HepG2 (cell line): ENCODE measurements around the gene DUOXA1. TPM values are rescaled to one million over a fixed set of nuclear protein-coding genes. Genes with fewer than 3 reads are reported as not detected.

Experiments used
- ATAC-seq: fragments of 200-7000 bp; cut with Tn5 transposase; 3 replicates; pipeline ENCODE4 v1.9.1; 2020; ENCODE audit warnings: mild to moderate bottlenecking, moderate library complexity
- BruUV-seq: library from RNA; stranded (reverse); fragments of 400-500 nt; replicated peaks from 2 replicates; lab custom pipeline; 2021; lab: Mats Ljungman, UMichigan
- CTCF ChIA-PET: fragments of 300-600 bp; formaldehyde crosslinking; extraction: SDS; loops from one replicate; lab custom pipeline; 2021; ENCODE audit warnings: low total read pairs, inconsistent platforms, low intra/inter-chr PET ratio; lab: Yijun Ruan, JAX
- POLR2A ChIA-PET: fragments of 350-600 bp; sonication (Branson Sonifier 250); formaldehyde crosslinking; loops from one replicate; lab custom pipeline; 2020; ENCODE audit warnings: antibody characterized with exemption, inconsistent platforms; lab: Yijun Ruan, JAX
- DNase-seq: peaks from one replicate; pipeline ENCODE4 v3.0.0-alpha.2; 2015; ENCODE audit warnings: low spot score
- FAIRE-seq: peaks from 3 replicates; lab custom pipeline; 2011; peaks lifted over from hg19 to GRCh38; lab: Jason Lieb, UNC
- H2AFZ ChIP-seq: one replicate; pipeline ENCODE4 v1.6.1; 2011; ENCODE audit warnings: low read length, inconsistent platforms
- H3K27ac ChIP-seq: fragments of 300-600 bp; 3 replicates; pipeline ENCODE4 v1.8.0; 2011; ENCODE audit warnings: mixed run types, mild to moderate bottlenecking, mixed read lengths, low read length, inconsistent platforms; ENCODE audit not compliant: insufficient read depth; ENCODE audit errors: extremely low read length
- H3K27me3 ChIP-seq, 2 experiments: fragments of 200-600 bp in 1 of 2; 2 replicates in 1 of 2; 3 replicates in 1 of 2; pipeline versions ENCODE4 v1.6.0 to v1.8.0; 2011; ENCODE audit warnings: low read length in 2 of 2, mild to moderate bottlenecking in 2 of 2, moderate library complexity in 2 of 2, inconsistent platforms in 1 of 2; ENCODE audit not compliant: insufficient read depth in 2 of 2, control insufficient read depth in 1 of 2
- H3K36me3 ChIP-seq, 2 experiments: fragments of 200-600 bp in 1 of 2; replicated peaks in 1 of 2; 2 replicates in 1 of 2; 3 replicates in 1 of 2; pipeline versions ENCODE4 v1.5.1 to v1.8.0; 2011; ENCODE audit warnings: low read length in 2 of 2, inconsistent platforms in 1 of 2; ENCODE audit not compliant: insufficient read depth in 2 of 2, control insufficient read depth in 1 of 2
- H3K4me1 ChIP-seq: 2 replicates; pipeline ENCODE4 v1.5.1; 2012; ENCODE audit warnings: low read length, inconsistent platforms; ENCODE audit not compliant: insufficient read depth
- H3K4me2 ChIP-seq: 2 replicates; pipeline ENCODE4 v1.6.0; 2011; ENCODE audit warnings: low read depth, low read length, inconsistent platforms
- H3K4me3 ChIP-seq, 3 experiments: fragments of 200-600 bp in 1 of 3; sonication (generic), shearing (Covaris generic) in 1 of 3; replicated peaks in 1 of 3; 2 replicates each; pipeline ENCODE4 v1.5.1; 2011 to 2016; ENCODE audit warnings: low read length in 3 of 3, inconsistent platforms in 2 of 3, low read depth in 2 of 3, mild to moderate bottlenecking in 2 of 3, control low read depth in 1 of 3, mixed read lengths in 1 of 3; ENCODE audit not compliant: insufficient read depth in 1 of 3
- H3K79me2 ChIP-seq: one replicate; pipeline ENCODE4 v1.6.1; 2011; ENCODE audit warnings: low read length, inconsistent platforms; ENCODE audit not compliant: insufficient read depth
- H3K9ac ChIP-seq: 2 replicates; pipeline ENCODE4 v1.6.0; 2011; ENCODE audit warnings: mild to moderate bottlenecking, low read depth, low read length, inconsistent platforms; ENCODE audit not compliant: insufficient read depth
- H3K9me3 ChIP-seq: 2 replicates; pipeline ENCODE4 v1.5.1; 2012; ENCODE audit warnings: mild to moderate bottlenecking, low read length
- H4K20me1 ChIP-seq: 2 replicates; pipeline ENCODE4 v1.6.0; 2011; ENCODE audit warnings: inconsistent platforms, mild to moderate bottlenecking, low read length, moderate library complexity; ENCODE audit not compliant: insufficient read depth
- CENPT ChIP-seq: sonication (generic); formaldehyde crosslinking; IDR thresholded peaks from 2 replicates; pipeline ENCODE4 v1.8.0; 2022; ENCODE audit warnings: low read depth, mild to moderate bottlenecking, moderate library complexity, missing genetic modification reagents
- ETV5 ChIP-seq: IDR thresholded peaks from 2 replicates; pipeline ENCODE4 v1.6.1; 2018; ENCODE audit warnings: missing biosample characterization, missing genetic modification reagents, inconsistent platforms, borderline replicate concordance
- EZH2 ChIP-seq: conservative IDR thresholded peaks from 2 replicates; pipeline ENCODE4 v1.6.1; 2012; ENCODE audit warnings: mild to moderate bottlenecking, low read depth, low read length, moderate library complexity
- HOXD1 ChIP-seq: sonication (generic); formaldehyde crosslinking; IDR thresholded peaks from 2 replicates; pipeline ENCODE4 v1.5.0; 2020; ENCODE audit warnings: missing genetic modification reagents
- NCOR1 ChIP-seq: fragments of 200-600 bp; sonication (generic); IDR thresholded peaks from 2 replicates; pipeline ENCODE4 v1.7.0; 2017; ENCODE audit warnings: antibody characterized with exemption, low read length, borderline replicate concordance
- NR1H2 ChIP-seq: sonication (generic); formaldehyde crosslinking; IDR thresholded peaks from 2 replicates; pipeline ENCODE4 v1.8.1; 2022; ENCODE audit warnings: low read depth, missing genetic modification reagents, borderline replicate concordance
- SMYD3 ChIP-seq: sonication (generic); formaldehyde crosslinking; IDR thresholded peaks from 2 replicates; pipeline ENCODE4 v1.8.1; 2023; ENCODE audit warnings: mild to moderate bottlenecking, missing genetic modification reagents
- TRIM24 ChIP-seq: sonication (generic); formaldehyde crosslinking; IDR thresholded peaks from 2 replicates; pipeline ENCODE4 v1.8.0; 2022; ENCODE audit warnings: mild to moderate bottlenecking, missing genetic modification reagents
- ZNF550 ChIP-seq: sonication (generic); formaldehyde crosslinking; IDR thresholded peaks from 2 replicates; pipeline ENCODE4 v1.4.0; 2020; ENCODE audit warnings: mild to moderate bottlenecking, missing genetic modification reagents, borderline replicate concordance
- ZNF670 ChIP-seq: sonication (generic); formaldehyde crosslinking; IDR thresholded peaks from 2 replicates; pipeline ENCODE4 v1.8.0; 2022; ENCODE audit warnings: mild to moderate bottlenecking, missing genetic modification reagents, borderline replicate concordance
- WGBS: methylation state at CpG from one replicate; pipeline ENCODE4 v1.1.6; 2017; ENCODE audit warnings: low lambda C conversion rate; 5-methylcytosine and 5-hydroxymethylcytosine counted together
- in situ Hi-C: cut with HindIII; loops from 2 replicates; pipeline ENCODE4 v1.10.0; 2017; ENCODE audit warnings: low pct_unique_long_range_greater_than_20kb; ENCODE audit not compliant: extremely low pct_ligation_motif_present
- intact Hi-C: fragments of 100-400 bp; cut with micrococcal nuclease; formaldehyde crosslinking; loops from one replicate; pipeline ENCODE4 v1.10.0; 2022; ENCODE audit not compliant: unreplicated experiment
- polyA plus RNA-seq, 8 experiments: library from polyadenylated mRNA; depleted of rRNA in 3 of 8; stranded (reverse) in 7 of 8; unstranded in 1 of 8; fragments of >200 nt; fragmentation: Illumina TruSeq in 4 of 8; extraction: Trizol in 4 of 8; gene quantifications; 2 replicates each; pipeline versions ENCODE4 v1.2.1 to v1.2.3, GENCODE V29; 2011 to 2016; ENCODE audit warnings: low read depth in 4 of 8, missing spikeins in 1 of 8, mixed read lengths in 1 of 8; ENCODE audit not compliant: insufficient read depth in 1 of 8
- total RNA-seq, 5 experiments: library from RNA; depleted of rRNA; stranded (reverse); fragments of >200 nt; fragmentation: Illumina TruSeq; extraction: Trizol; gene quantifications; 2 replicates each; pipeline ENCODE4 v1.2.3, GENCODE V29; 2016; ENCODE audit warnings: low read depth in 1 of 5
- TF ChIP-seq, protein P1 (sequence below), 2 experiments: fragments of 450-650 bp in 1 of 2; sonication (generic) in 1 of 2; formaldehyde crosslinking; IDR thresholded peaks; 2 replicates each; pipeline versions ENCODE4 v1.5.0 to v1.8.0; 2020 to 2022; ENCODE audit warnings: mild to moderate bottlenecking in 1 of 2, missing genetic modification reagents in 1 of 2
- TF ChIP-seq, protein P2 (sequence below): sonication (generic); formaldehyde crosslinking; IDR thresholded peaks from 2 replicates; pipeline ENCODE4 v1.4.0; 2020; ENCODE audit warnings: missing genetic modification reagents, mild to moderate bottlenecking, borderline replicate concordance
- TF ChIP-seq, protein P3 (sequence below): sonication (generic); formaldehyde crosslinking; IDR thresholded peaks from 2 replicates; pipeline ENCODE4 v1.8.0; 2022; ENCODE audit warnings: missing genetic modification reagents, low read depth, mild to moderate bottlenecking, borderline replicate concordance
- TF ChIP-seq, protein P4 (sequence below): sonication (generic); formaldehyde crosslinking; IDR thresholded peaks from 2 replicates; pipeline ENCODE4 v1.5.0; 2020; ENCODE audit warnings: mild to moderate bottlenecking, missing genetic modification reagents, borderline replicate concordance
- TF ChIP-seq, protein P5 (sequence below): sonication (generic); formaldehyde crosslinking; conservative IDR thresholded peaks from 2 replicates; pipeline ENCODE4 v1.4.0; 2020; ENCODE audit warnings: missing genetic modification reagents

The DUOXA1 gene
- total and polyA plus RNA-seq, 2 of the 13 experiments (the other 11 are each of a cell fraction or from before 2014, with no cell fraction given): not detected

DNA sequence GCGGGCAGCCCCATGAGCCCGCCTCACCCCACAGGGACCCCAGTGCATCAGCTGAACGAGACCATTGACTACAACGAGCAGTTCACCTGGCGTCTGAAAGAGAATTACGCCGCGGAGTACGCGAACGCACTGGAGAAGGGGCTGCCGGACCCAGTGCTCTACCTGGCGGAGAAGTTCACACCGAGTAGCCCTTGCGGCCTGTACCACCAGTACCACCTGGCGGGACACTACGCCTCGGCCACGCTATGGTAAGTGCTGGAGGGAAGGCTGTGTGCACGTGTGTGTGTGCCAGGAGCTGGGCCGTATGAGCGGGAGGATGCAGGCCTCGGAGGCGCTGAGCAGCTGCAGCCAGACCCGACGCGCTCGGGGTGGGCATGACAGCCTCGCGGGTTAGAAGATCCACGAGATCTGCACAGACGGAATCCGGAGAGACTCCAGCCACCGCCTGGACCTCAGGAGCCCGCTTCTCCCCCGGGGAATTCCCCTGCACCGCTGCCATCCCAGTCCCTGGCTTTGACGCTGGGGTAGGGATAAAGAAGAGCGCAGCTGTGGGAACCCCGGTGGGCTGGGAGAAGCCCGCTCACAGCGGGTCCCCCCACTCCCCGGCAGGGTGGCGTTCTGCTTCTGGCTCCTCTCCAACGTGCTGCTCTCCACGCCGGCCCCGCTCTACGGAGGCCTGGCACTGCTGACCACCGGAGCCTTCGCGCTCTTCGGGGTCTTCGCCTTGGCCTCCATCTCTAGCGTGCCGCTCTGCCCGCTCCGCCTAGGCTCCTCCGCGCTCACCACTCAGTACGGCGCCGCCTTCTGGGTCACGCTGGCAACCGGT is 13.0 kb downstream of the DUOXA1 start:
- H3K9me3 ChIP-seq: no peaks in the 10 kb centered on the region
- no peak overlapping the region for H3K4me3 ChIP-seq
- H2AFZ ChIP-seq: no peak overlapping the region
- DNase-seq: no peak
- no peak for ATAC-seq
- peaks cover 25% of the 10 kb centered on the region for H3K4me1 ChIP-seq
- H3K27ac ChIP-seq: no peak overlapping the region
- peaks cover 13 to 50% of the 10 kb centered on the region in 2 experiments for H3K27me3 ChIP-seq
- H3K79me2 ChIP-seq: no peaks in the 10 kb centered on the region
- ChIA-PET POLR2A (no interaction called here), CTCF (no interaction called here)
- 85% methylated on average over 56 of the region's 65 CpGs for WGBS
- H4K20me1 ChIP-seq: no peaks in the 10 kb centered on the region
- no peak overlapping the region for H3K9ac ChIP-seq
- no peak overlapping the region for H3K4me2 ChIP-seq
- no TSS peak for BruUV-seq
- in situ Hi-C loops: no loop called here
- no peaks in the 10 kb centered on the region for H3K36me3 ChIP-seq
- intact Hi-C loops: no loop called here
- no peak for FAIRE-seq
- TF ChIP-seq ZNF670 (CRISPR knock-in tag): no peak
- TF ChIP-seq, protein P1, sequence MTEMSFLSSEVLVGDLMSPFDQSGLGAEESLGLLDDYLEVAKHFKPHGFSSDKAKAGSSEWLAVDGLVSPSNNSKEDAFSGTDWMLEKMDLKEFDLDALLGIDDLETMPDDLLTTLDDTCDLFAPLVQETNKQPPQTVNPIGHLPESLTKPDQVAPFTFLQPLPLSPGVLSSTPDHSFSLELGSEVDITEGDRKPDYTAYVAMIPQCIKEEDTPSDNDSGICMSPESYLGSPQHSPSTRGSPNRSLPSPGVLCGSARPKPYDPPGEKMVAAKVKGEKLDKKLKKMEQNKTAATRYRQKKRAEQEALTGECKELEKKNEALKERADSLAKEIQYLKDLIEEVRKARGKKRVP (CRISPR knock-in tag; IDR thresholded peaks at IDR 0.05): no peak
- TF ChIP-seq, protein P2, sequence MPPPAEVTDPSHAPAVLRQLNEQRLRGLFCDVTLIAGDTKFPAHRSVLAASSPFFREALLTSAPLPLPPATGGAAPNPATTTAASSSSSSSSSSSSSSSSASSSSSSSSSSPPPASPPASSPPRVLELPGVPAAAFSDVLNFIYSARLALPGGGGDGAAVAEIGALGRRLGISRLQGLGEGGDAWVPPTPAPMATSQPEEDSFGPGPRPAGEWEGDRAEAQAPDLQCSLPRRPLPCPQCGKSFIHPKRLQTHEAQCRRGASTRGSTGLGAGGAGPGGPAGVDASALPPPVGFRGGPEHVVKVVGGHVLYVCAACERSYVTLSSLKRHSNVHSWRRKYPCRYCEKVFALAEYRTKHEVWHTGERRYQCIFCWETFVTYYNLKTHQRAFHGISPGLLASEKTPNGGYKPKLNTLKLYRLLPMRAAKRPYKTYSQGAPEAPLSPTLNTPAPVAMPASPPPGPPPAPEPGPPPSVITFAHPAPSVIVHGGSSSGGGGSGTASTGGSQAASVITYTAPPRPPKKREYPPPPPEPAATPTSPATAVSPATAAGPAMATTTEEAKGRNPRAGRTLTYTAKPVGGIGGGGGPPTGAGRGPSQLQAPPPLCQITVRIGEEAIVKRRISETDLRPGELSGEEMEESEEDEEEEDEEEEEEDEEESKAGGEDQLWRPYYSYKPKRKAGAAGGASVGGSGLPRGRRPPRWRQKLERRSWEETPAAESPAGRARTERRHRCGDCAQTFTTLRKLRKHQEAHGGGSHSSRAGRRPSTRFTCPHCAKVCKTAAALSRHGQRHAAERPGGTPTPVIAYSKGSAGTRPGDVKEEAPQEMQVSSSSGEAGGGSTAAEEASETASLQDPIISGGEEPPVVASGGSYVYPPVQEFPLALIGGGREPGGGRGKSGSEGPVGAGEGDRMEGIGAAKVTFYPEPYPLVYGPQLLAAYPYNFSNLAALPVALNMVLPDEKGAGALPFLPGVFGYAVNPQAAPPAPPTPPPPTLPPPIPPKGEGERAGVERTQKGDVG: no peak
- TF ChIP-seq, protein P3, sequence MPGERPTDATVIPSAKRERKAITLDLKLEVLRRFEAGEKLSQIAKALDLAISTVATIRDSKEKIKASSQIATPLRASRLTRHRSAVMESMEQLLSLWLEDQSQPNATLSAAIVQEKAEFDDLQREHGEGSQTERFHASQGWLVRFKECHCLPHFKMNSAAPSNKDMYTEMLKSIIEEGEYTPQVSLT (CRISPR knock-in tag): no peak
- TF ChIP-seq EZH2: no peak
- no peak for TF ChIP-seq NR1H2 (CRISPR knock-in tag)
- TF ChIP-seq SMYD3 (CRISPR knock-in tag): no peak
- TF ChIP-seq HOXD1: no peak
- TF ChIP-seq CENPT (CRISPR knock-in tag): no peak
- TF ChIP-seq ETV5: no peak
- no peak for TF ChIP-seq NCOR1
- TF ChIP-seq, protein P4, sequence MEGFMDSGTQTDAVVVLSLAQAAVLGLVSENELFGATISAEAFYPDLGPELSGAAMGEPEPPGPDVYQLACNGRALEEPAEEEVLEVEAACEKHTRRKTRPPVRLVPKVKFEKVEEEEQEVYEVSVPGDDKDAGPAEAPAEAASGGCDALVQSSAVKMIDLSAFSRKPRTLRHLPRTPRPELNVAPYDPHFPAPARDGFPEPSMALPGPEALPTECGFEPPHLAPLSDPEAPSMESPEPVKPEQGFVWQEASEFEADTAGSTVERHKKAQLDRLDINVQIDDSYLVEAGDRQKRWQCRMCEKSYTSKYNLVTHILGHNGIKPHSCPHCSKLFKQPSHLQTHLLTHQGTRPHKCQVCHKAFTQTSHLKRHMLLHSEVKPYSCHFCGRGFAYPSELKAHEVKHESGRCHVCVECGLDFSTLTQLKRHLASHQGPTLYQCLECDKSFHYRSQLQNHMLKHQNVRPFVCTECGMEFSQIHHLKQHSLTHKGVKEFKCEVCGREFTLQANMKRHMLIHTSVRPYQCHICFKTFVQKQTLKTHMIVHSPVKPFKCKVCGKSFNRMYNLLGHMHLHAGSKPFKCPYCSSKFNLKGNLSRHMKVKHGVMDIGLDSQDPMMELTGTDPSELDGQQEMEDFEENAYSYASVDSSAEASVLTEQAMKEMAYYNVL (CRISPR knock-in tag): no peak
- no peak for TF ChIP-seq ZNF550 (CRISPR knock-in tag)
- no peak for TF ChIP-seq TRIM24 (CRISPR knock-in tag)
- TF ChIP-seq, protein P5, sequence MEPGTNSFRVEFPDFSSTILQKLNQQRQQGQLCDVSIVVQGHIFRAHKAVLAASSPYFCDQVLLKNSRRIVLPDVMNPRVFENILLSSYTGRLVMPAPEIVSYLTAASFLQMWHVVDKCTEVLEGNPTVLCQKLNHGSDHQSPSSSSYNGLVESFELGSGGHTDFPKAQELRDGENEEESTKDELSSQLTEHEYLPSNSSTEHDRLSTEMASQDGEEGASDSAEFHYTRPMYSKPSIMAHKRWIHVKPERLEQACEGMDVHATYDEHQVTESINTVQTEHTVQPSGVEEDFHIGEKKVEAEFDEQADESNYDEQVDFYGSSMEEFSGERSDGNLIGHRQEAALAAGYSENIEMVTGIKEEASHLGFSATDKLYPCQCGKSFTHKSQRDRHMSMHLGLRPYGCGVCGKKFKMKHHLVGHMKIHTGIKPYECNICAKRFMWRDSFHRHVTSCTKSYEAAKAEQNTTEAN (CRISPR knock-in tag): no peak
